ENCODE measurements around the gene CEBPE.

CEBPE gene

GRCh38 chr14:23074906-23075305 is 44.1 kb downstream of the CEBPE start:
- DNase-seq: no peak

GRCh38 chr14:23071921-23072539 is 47.0 kb downstream of the CEBPE start:
- no peak for DNase-seq

- peak; percentile 79 to 83 for DNase-seq
Measured at GRCh38 chr14:23071244-23071920, 47.7 kb downstream of the CEBPE start.

- no peak for DNase-seq
Measured at GRCh38 chr14:23070262-23071129, 48.6 kb downstream of the CEBPE start.

- no peak for DNase-seq
Measured at GRCh38 chr14:23069413-23069806, 49.6 kb downstream of the CEBPE start.

GRCh38 chr14:23068789-23069412 is 50.2 kb downstream of the CEBPE start:
- DNase-seq: peak; percentile 83 to 87

GRCh38 chr14:23067847-23068788 is 50.9 kb downstream of the CEBPE start:
- DNase-seq: no peak

Measured in CD4-positive, alpha-beta T cell treated with Interleukin-4 for 1 hour (primary cell).